ENCODE results near the gene CNTNAP2. TPM values are rescaled to one million over a fixed set of nuclear protein-coding genes. Genes with fewer than 3 reads are reported as not detected.

Gene CNTNAP2
- total RNA-seq, 6 experiments from 2014 or later: 0.07 to 0.13 (median 0.12) TPM; not detected in 3

DNA sequence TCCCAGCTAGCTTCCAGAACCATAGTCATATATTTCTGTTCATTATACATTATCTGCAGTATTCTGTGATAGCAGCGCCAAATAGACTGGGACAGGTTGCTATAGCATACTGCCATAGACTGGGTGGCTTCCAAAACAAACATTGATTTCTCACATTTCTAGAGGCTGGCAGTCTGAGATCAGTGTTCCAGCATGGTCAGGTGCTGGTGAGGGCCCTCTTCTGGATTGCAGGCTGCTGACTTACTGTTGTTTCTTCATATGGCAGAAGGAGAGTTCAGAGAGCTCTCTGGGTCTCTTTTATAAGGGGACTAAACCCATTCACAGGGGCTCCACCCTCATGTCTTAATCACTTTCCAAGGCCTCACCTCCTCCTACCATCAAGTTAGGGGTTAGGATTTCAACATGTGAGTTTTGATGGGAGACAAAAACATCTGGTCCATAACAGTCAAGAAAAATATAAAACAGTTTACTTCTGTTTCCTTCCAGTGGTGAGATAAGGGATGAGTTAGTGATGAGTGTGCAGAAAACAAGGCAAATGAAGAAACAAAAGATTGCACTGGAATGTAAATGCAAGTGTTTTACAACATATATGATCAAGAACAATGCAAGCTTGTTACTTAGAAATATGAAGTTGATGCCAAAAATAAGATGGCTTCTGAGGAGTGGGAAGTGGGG, 2074.9 kb downstream of the CNTNAP2 start:
- H3K36me3 Mint-ChIP-seq (ENCODE audit: low read depth): no peaks in the 10 kb centered on the region
- no peak overlapping the region for H3K4me3 Mint-ChIP-seq
- H3K27me3 Mint-ChIP-seq (ENCODE audit: insufficient read depth): no peaks in the 10 kb centered on the region; the same call in 1 of the 2 replicates
- no peaks in the 10 kb centered on the region for H3K4me1 Mint-ChIP-seq (ENCODE audit: low read depth)
- TF ChIP-seq CTCF (IDR thresholded peaks at IDR 0.05): no peak
- no peak overlapping the region for H3K27ac Mint-ChIP-seq
- H3K9me3 Mint-ChIP-seq: peaks cover 39% of the 10 kb centered on the region
- no peak for DNase-seq

- TF ChIP-seq CTCF (IDR thresholded peaks at IDR 0.05): no peak
- H3K27me3 Mint-ChIP-seq (ENCODE audit: insufficient read depth): no peaks in the 10 kb centered on the region; the same call in 1 of the 2 replicates
- H3K4me1 Mint-ChIP-seq (ENCODE audit: low read depth): no peaks in the 10 kb centered on the region
- H3K36me3 Mint-ChIP-seq (ENCODE audit: low read depth): no peaks in the 10 kb centered on the region
- DNase-seq: no peak
- H3K4me3 Mint-ChIP-seq: no peak overlapping the region
- H3K9me3 Mint-ChIP-seq: peaks cover 39% of the 10 kb centered on the region
- H3K27ac Mint-ChIP-seq: no peak overlapping the region
Observed at GRCh38 chr7:148192491-148192890, 2075.9 kb downstream of the CNTNAP2 start.

DNA sequence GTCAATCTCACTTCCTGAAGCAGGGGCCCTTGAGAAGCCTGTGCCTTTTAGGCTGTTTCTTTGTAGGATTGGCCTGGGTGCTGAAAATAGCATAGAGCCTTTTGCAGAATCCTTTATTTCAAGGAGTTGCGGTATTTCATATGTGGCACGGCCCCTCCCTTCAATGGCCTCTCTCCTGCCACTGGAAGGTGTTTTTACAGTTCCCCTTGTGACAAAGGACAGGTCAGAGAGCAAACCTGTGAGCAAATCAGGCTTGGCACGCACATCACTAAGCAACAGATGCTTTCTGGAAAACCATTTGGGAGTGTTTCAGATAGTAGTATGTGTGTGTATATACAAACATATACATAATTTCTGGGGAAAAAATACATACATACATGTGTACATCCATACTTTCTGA, 2085.4 kb downstream of the CNTNAP2 start:
- no peaks in the 10 kb centered on the region for H3K27me3 Mint-ChIP-seq (ENCODE audit: insufficient read depth)
- no peak overlapping the region for H3K4me3 Mint-ChIP-seq
- no peak overlapping the region for H3K27ac Mint-ChIP-seq
- H3K36me3 Mint-ChIP-seq (ENCODE audit: low read depth): no peaks in the 10 kb centered on the region
- no peak for TF ChIP-seq CTCF (IDR thresholded peaks at IDR 0.05)
- H3K9me3 Mint-ChIP-seq: peaks cover 23% of the 10 kb centered on the region
- no peak for DNase-seq
- H3K4me1 Mint-ChIP-seq (ENCODE audit: low read depth): no peaks in the 10 kb centered on the region

DNA sequence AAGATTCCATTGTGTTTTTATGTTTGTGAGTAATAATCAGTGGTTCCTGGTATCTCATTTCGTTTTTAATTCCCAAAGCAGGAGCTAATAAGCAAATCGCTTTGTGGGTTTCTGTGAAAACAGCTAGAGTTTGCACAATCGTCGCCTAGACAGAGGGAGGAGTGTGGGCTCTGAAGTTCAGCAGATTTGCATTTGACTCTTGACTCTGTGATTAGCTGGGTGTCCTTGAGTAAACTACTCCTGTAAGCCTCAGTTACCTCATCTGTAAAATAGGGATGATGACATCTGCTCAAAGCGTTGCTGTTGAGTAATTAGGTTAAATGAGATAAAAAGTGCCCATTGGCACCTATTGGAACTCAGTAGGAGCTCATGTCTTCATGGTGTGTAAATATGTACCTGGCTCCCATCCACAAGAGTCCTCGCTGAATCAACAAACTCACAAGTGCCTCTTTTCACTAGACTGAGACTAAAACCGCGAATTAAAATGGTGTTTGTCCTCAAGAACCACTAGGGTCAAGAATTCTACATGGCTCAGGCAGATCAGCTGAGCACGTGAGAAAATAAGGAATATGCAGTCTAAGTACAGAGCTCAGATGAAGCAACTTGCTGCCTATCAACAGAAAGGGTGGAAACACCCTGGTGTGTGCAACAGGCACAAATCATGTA, 2088.2 kb downstream of the CNTNAP2 start:
- H3K36me3 Mint-ChIP-seq (ENCODE audit: low read depth): no peaks in the 10 kb centered on the region
- H3K4me3 Mint-ChIP-seq: no peak overlapping the region
- no peak for DNase-seq
- no peak overlapping the region for H3K27ac Mint-ChIP-seq
- no peaks in the 10 kb centered on the region for H3K4me1 Mint-ChIP-seq (ENCODE audit: low read depth)
- peaks cover 2% of the 10 kb centered on the region; the same call in 1 of the 2 replicates for H3K27me3 Mint-ChIP-seq (ENCODE audit: insufficient read depth)
- peaks cover 19% of the 10 kb centered on the region for H3K9me3 Mint-ChIP-seq
- no peak for TF ChIP-seq CTCF (IDR thresholded peaks at IDR 0.05)

- Mint-ChIP-seq H3K36me3 (ENCODE audit: low read depth) (no peaks in the 10 kb centered on the region; the same call in 1 of the 2 replicates), H3K4me1 (ENCODE audit: low read depth) (no peaks in the 10 kb centered on the region), H3K4me3 (no peak overlapping the region), H3K27me3 (ENCODE audit: insufficient read depth) (peaks cover 2% of the 10 kb centered on the region; the same call in 1 of the 2 replicates), H3K27ac (no peak overlapping the region), H3K9me3 (peaks cover 36% of the 10 kb centered on the region)
- no peak for DNase-seq
- no peak for TF ChIP-seq CTCF (IDR thresholded peaks at IDR 0.05)
Observed at GRCh38 chr7:148209643-148210190, 2093.1 kb downstream of the CNTNAP2 start.

Measured in HFFc6 (cell line).